NCI-H82 (cell line): ENCODE data around the gene RTP5.
"Not testable (repeated sequence)": the region's sequence is repeated elsewhere in the genome, so short reads cannot be mapped to it uniquely, and the experiment has no call there.

ENCODE experiments used
- DNase-seq: peaks from one replicate; lab custom pipeline; 2025; lab: John Stamatoyannopoulos, UW

RTP5 gene

DNA sequence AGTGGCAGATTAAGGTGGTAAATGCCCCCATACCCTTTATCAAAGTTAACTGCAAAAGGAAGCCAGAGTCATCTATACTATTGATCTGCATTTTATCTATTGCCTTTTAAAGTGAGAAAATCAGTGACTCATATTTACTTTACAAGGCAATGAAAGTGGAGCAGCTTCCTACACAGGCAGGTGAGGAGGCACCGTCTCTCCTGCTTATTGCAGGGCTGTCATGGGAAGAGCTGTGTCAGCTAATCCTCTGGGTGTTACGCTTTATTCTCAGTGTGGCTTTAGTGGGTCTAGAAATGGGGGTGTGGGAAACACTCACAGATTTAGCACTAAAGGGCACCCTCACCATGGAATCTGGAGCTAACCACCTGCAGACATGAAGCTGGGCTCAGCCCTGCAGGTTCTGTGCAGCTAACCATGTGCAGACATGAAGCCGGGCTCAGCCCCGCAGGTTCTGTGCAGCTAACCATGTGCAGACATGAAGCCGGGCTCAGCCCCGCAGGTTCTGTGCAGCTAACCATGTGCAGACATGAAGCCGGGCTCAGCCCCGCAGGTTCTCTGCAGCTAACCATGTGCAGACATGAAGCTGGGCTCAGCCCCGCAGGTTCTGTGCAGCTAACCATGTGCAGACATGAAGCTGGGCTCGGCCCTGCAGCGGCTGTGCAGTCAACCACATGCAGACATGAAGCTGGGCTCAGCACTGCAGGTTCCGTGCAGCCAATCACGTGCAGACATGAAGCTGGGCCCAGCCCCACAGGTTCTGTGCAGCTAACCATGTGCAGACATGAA, 53.5 kb downstream of the RTP5 start:
- not testable (repeated sequence) for DNase-seq
